Measurements from ENCODE around the gene ATP8B4.

- TF ChIP-seq EZH2 (IDR thresholded peaks at IDR 0.05; ENCODE audit: low read length, unreplicated experiment) (no peak), CTCF (conservative IDR thresholded peaks at IDR 0.05; ENCODE audit: low read depth, low read length) (peak; percentile 65; the same call in 1 of the 2 replicates)
These were observed 216.9 kb downstream of the ATP8B4 start for GRCh38 chr15:49901996-49902684.

Measured in PC-3 (cell line).